Adrenal gland (tissue), 12 donors: ENCODE results near the gene NOP9. TPM values are rescaled to one million over a fixed set of nuclear protein-coding genes. Genes with fewer than 3 reads are reported as not detected.

Experiments
- DNase-seq, 7 donors: peaks; one replicate each; pipeline ENCODE4 v3.0.0-alpha.2; 2019 to 2020
- H3K27ac ChIP-seq, 5 donors: fragments of 200-600 bp; sonication (generic) in 4 of 5; 1 replicate in 3 of 5; 2 replicates in 2 of 5; pipeline versions ENCODE4 v1.5.1 to v1.8.0; 2016 to 2020; ENCODE audit warnings: mild to moderate bottlenecking in 1 of 5
- H3K27me3 ChIP-seq: fragments of 200-600 bp; 2 replicates; pipeline ENCODE4 v1.8.0; 2021
- H3K36me3 ChIP-seq, 2 donors: fragments of 200-600 bp; replicated peaks in 1 of 2; 1 replicate in 1 of 2; 2 replicates in 1 of 2; pipeline versions ENCODE4 v1.5.1 to v1.8.0; 2018 to 2022
- H3K4me1 ChIP-seq, 2 donors: fragments of 200-600 bp; replicated peaks in 1 of 2; 1 replicate in 1 of 2; 2 replicates in 1 of 2; pipeline versions ENCODE4 v1.5.1 to v1.8.0; 2018 to 2021
- H3K4me3 ChIP-seq, 4 donors: fragments of 200-600 bp; sonication (generic) in 3 of 4; one replicate each; pipeline ENCODE4 v1.5.1; 2016 to 2018
- H3K9me3 ChIP-seq, 3 donors: fragments of 200-600 bp; sonication (generic) in 1 of 3; replicated peaks in 1 of 3; 1 replicate in 2 of 3; 2 replicates in 1 of 3; pipeline versions ENCODE4 v1.5.1 to v1.8.0; 2016 to 2021
- CTCF ChIP-seq, 6 experiments: fragments of 450-650 bp in 4 of 6; fragments of 200-600 bp in 2 of 6; sonication (generic) in 1 of 6; IDR thresholded peaks; 1 replicate in 5 of 6; 2 replicates in 1 of 6; pipeline versions ENCODE4 v1.5.1 to v1.8.0; 2016 to 2021; ENCODE audit warnings: antibody characterized with exemption in 6 of 6, mild to moderate bottlenecking in 2 of 6, moderate library complexity in 1 of 6
- POLR2A ChIP-seq, 2 donors: fragments of 450-650 bp; IDR thresholded peaks; one replicate each; pipeline ENCODE4 v1.6.1; 2017; ENCODE audit warnings: antibody characterized with exemption in 2 of 2, mild to moderate bottlenecking in 2 of 2, moderate library complexity in 1 of 2
- WGBS, 4 donors: extraction: QIAGEN DNeasy Blood & Tissue Kit in 2 of 4; methylation state at CpG; one replicate each; pipeline versions ENCODE4 v1.1.5 to v1.1.7; 2013 to 2017; 5-methylcytosine and 5-hydroxymethylcytosine counted together
- intact Hi-C, 2 donors: fragments of 100-400 bp; cut with DNase I; formaldehyde crosslinking; loops; one replicate each; pipeline versions ENCODE4 v1.14.1 to v1.15.0; 2022 to 2023
- polyA plus RNA-seq, 3 donors: library from polyadenylated mRNA; stranded (reverse); fragments of 200-250 nt in 2 of 3; fragments of 350-450 nt in 1 of 3; fragmentation: Illumina TruSeq in 1 of 3; extraction: RNeasy Lipid Tissue Mini Kit (QIAGEN cat#74804) in 1 of 3; gene quantifications; one replicate each; pipeline ENCODE4 v1.2.3, GENCODE V29; 2013 to 2014
- total RNA-seq, 9 donors: library from RNA; depleted of rRNA in 4 of 9; stranded (reverse); fragments of >200 nt in 4 of 9; fragments of 120-200 nt in 1 of 9; fragmentation: NEBNext Ultra II Directional in 1 of 9; extraction: Animal tissue kit (Norgen Biotek cat#: 25700) in 1 of 9; gene quantifications; one replicate each; pipeline versions ENCODE4 v1.1.0 to v1.2.4, GENCODE V29; 2013 to 2023
- donor health status: healthy with polysubstance abuse.
- donor health status: Bipolar disorder and iron deficiency.
- donor health status: DM: yes; HTN: yes; CAD: no.
- donor health status: DM: no; HTN: no; CAD: no.
- donor health status: DM: no; HTN: no; CAD: no.
- donor health status: DM: yes; HTN: yes; CAD: no.

Gene NOP9
- total and polyA plus RNA-seq, 12 donors, result 9.1 to 28.2 (median 18.2) TPM

GRCh38 chr14:24316597-24316950 lies 16.9 kb downstream of the NOP9 start:
- H3K4me3 ChIP-seq, result no peak overlapping the region
- 67 to 78% (median 76%) methylated on average over 9 to 18 of the region's 18 CpGs for WGBS, 4 donors
- H3K4me1 ChIP-seq, result peaks cover 4 to 31% of the 10 kb centered on the region in 2 donors

GRCh38 chr14:24317141-24317928 lies 17.7 kb downstream of the NOP9 start:
- WGBS, 4 donors, result 78 to 83% (median 80%) methylated on average over 3 of the region's 3 CpGs
- intact Hi-C loops, result no loop called here
- no peak for TF ChIP-seq CTCF (IDR thresholded peaks at IDR 0.05)
- TF ChIP-seq POLR2A (IDR thresholded peaks at IDR 0.05), result no peak
- Histone ChIP-seq H3K27me3 (no peaks in the 10 kb centered on the region), H3K27ac (peak overlapping the region in 2 of 5 donors; percentile 10 to 68), H3K36me3 (no peaks in the 10 kb centered on the region), H3K9me3 (no peaks in the 10 kb centered on the region), H3K4me1 (peaks cover 0 to 23% of the 10 kb centered on the region in 2 donors), H3K4me3 (no peak overlapping the region)
- peak in 1 of 7 donors; percentile 52 for DNase-seq

More at GRCh38 chr14:24316597-24316950, 16.9 kb downstream of the NOP9 start:
- H3K27ac ChIP-seq, result peak overlapping the region in 2 of 5 donors; percentile 10 to 68
- no peaks in the 10 kb centered on the region for H3K27me3 ChIP-seq
- no peaks in the 10 kb centered on the region for H3K9me3 ChIP-seq
- no peak for DNase-seq
- intact Hi-C loops, result no loop called here
- no peaks in the 10 kb centered on the region for H3K36me3 ChIP-seq
- TF ChIP-seq CTCF (IDR thresholded peaks at IDR 0.05) (no peak), POLR2A (IDR thresholded peaks at IDR 0.05) (no peak)

- Histone ChIP-seq H3K27ac (no peak overlapping the region), H3K27me3 (no peaks in the 10 kb centered on the region), H3K4me3 (no peak overlapping the region), H3K9me3 (no peaks in the 10 kb centered on the region), H3K36me3 (no peaks in the 10 kb centered on the region), H3K4me1 (peaks cover 0 to 17% of the 10 kb centered on the region in 2 donors)
- no peak for DNase-seq
- intact Hi-C loops, result no loop called here
- TF ChIP-seq POLR2A (IDR thresholded peaks at IDR 0.05), result no peak
- TF ChIP-seq CTCF (IDR thresholded peaks at IDR 0.05), result no peak
- WGBS, 4 donors, result 81 to 90% (median 83%) methylated on average over 14 of the region's 14 CpGs
Measured at GRCh38 chr14:24321212-24321975, 21.7 kb downstream of the NOP9 start.

- H3K36me3 ChIP-seq, result no peaks in the 10 kb centered on the region
- peaks cover 0 to 6% of the 10 kb centered on the region in 2 donors for H3K4me1 ChIP-seq
- no peaks in the 10 kb centered on the region for H3K27me3 ChIP-seq
- WGBS, 4 donors, result 84 to 92% (median 85%) methylated on average over 7 to 10 of the region's 10 CpGs
- H3K27ac ChIP-seq, result no peak overlapping the region
- no peaks in the 10 kb centered on the region for H3K9me3 ChIP-seq
- no peak for DNase-seq
- TF ChIP-seq POLR2A (IDR thresholded peaks at IDR 0.05) (no peak), CTCF (IDR thresholded peaks at IDR 0.05) (no peak)
- intact Hi-C loops, result no loop called here
- H3K4me3 ChIP-seq, result no peak overlapping the region
Measured at GRCh38 chr14:24322672-24323071, 23.0 kb downstream of the NOP9 start.
